ENCODE measurements around the gene MICAL3.

The MICAL3 gene

GRCh38 chr22:17862646-17863181 lies 161.6 kb downstream of the MICAL3 start:
- DNase-seq (ENCODE audit: low read depth, low spot score): no peak
- Histone ChIP-seq H3K27me3 (ENCODE audit: control insufficient read depth, insufficient read depth, low read length) (no peaks in the 10 kb centered on the region), H3K4me3 (ENCODE audit: low read length) (no peak overlapping the region), H3K4me1 (ENCODE audit: control insufficient read depth, insufficient read depth, low read length) (no peaks in the 10 kb centered on the region; the same call in 1 of the 2 replicates), H3K36me3 (ENCODE audit: control insufficient read depth, insufficient read depth, low read length) (peaks cover 9% of the 10 kb centered on the region), H3K27ac (ENCODE audit: low read length) (no peak overlapping the region), H3K9me3 (ENCODE audit: control insufficient read depth, insufficient read depth, low read length) (no peaks in the 10 kb centered on the region)
- WGBS (ENCODE audit: insufficient coverage, insufficient read length): no CpG with 5 or more reads among the region's 9 CpGs

DNA sequence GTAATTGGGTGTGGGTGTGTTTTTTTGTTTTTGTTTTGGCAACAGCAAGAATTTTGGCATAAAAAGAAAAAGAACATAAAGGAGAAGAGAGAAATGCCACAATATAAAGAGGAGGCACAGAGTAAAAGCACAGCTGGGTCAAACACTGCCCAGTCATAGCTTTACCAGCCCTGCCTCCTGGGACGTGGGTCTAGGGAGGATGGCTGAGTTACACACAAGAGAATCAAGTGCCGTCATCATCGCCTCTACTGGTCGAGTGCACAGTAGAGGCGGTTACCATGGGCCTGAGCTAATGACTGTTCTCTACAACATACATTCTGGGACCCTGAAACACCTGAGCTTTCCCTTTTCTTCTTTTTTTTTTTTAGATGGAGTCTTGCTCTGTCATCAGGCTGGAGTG lies 162.5 kb downstream of the MICAL3 start:
- Histone ChIP-seq H3K27me3 (ENCODE audit: control insufficient read depth, insufficient read depth, low read length) (no peaks in the 10 kb centered on the region), H3K36me3 (ENCODE audit: control insufficient read depth, insufficient read depth, low read length) (peaks cover 9% of the 10 kb centered on the region), H3K4me1 (ENCODE audit: control insufficient read depth, insufficient read depth, low read length) (no peaks in the 10 kb centered on the region; the same call in 1 of the 2 replicates), H3K27ac (ENCODE audit: low read length) (no peak overlapping the region), H3K4me3 (ENCODE audit: low read length) (no peak overlapping the region), H3K9me3 (ENCODE audit: control insufficient read depth, insufficient read depth, low read length) (no peaks in the 10 kb centered on the region)
- DNase-seq (ENCODE audit: low read depth, low spot score): no peak
- WGBS (ENCODE audit: insufficient coverage, insufficient read length): no CpG with 5 or more reads among the region's 5 CpGs

- no CpG with 5 or more reads among the region's 23 CpGs for WGBS (ENCODE audit: insufficient coverage, insufficient read length)
- Histone ChIP-seq H3K4me1 (ENCODE audit: control insufficient read depth, insufficient read depth, low read length) (no peaks in the 10 kb centered on the region; the same call in 1 of the 2 replicates), H3K9me3 (ENCODE audit: control insufficient read depth, insufficient read depth, low read length) (no peaks in the 10 kb centered on the region), H3K27me3 (ENCODE audit: control insufficient read depth, insufficient read depth, low read length) (no peaks in the 10 kb centered on the region), H3K36me3 (ENCODE audit: control insufficient read depth, insufficient read depth, low read length) (peaks cover 7% of the 10 kb centered on the region), H3K27ac (ENCODE audit: low read length) (no peak overlapping the region), H3K4me3 (ENCODE audit: low read length) (no peak overlapping the region)
- no peak for DNase-seq (ENCODE audit: low read depth, low spot score)
These were observed 164.0 kb downstream of the MICAL3 start for GRCh38 chr22:17860220-17860965.

- Histone ChIP-seq H3K9me3 (ENCODE audit: control insufficient read depth, insufficient read depth, low read length) (no peaks in the 10 kb centered on the region), H3K4me1 (ENCODE audit: control insufficient read depth, insufficient read depth, low read length) (no peaks in the 10 kb centered on the region), H3K4me3 (ENCODE audit: low read length) (no peak overlapping the region), H3K27me3 (ENCODE audit: control insufficient read depth, insufficient read depth, low read length) (no peaks in the 10 kb centered on the region), H3K36me3 (ENCODE audit: control insufficient read depth, insufficient read depth, low read length) (0 out of 2 replicates have a peak, but pooled peaks cover 2% of the 10 kb centered on the region), H3K27ac (ENCODE audit: low read length) (no peak overlapping the region)
- no peak for DNase-seq (ENCODE audit: low read depth, low spot score)
- WGBS (ENCODE audit: insufficient coverage, insufficient read length): no CpG with 5 or more reads among the region's 11 CpGs
These were observed 166.3 kb downstream of the MICAL3 start for GRCh38 chr22:17858033-17858432.

DNA sequence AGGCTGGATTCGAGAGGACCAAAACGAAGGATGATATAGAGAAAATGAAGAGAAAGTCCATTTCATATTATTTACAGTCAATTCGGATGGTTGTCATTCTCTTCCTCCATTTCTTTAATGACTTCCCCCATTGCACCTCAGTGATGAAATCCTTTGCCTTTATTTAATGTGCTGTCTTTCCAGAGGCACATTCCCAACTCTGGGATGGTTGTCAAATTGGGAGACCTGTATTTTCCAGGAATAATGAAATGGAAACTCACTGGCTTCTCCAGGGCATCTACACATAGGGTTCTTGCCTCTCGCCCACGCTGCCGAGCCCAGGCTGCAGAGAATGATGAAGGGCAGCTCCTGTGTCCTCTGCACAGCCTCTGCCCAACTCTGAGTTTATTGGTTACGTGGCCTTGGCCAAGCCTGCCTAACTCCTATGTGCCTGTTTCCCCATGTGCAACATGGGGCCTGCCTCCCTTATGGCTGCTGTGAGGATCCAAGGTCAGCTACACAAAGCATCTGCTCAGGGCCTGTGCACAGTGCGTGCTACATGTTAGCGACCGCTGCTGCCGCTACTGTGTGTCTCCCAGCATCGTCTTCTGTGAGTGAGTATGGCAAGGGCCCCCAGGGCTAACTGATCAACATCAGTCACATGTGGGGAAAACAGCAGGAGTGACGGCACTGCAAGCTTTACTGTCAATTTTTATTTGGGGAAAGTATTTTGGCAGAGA lies 168.6 kb downstream of the MICAL3 start:
- Histone ChIP-seq H3K27me3 (ENCODE audit: control insufficient read depth, insufficient read depth, low read length) (no peaks in the 10 kb centered on the region), H3K4me3 (ENCODE audit: low read length) (no peak overlapping the region), H3K4me1 (ENCODE audit: control insufficient read depth, insufficient read depth, low read length) (no peaks in the 10 kb centered on the region), H3K9me3 (ENCODE audit: control insufficient read depth, insufficient read depth, low read length) (no peaks in the 10 kb centered on the region), H3K36me3 (ENCODE audit: control insufficient read depth, insufficient read depth, low read length) (0 out of 2 replicates have a peak, but pooled peaks cover 2% of the 10 kb centered on the region), H3K27ac (ENCODE audit: low read length) (no peak overlapping the region)
- WGBS (ENCODE audit: insufficient coverage, insufficient read length): no CpG with 5 or more reads among the region's 13 CpGs
- no peak for DNase-seq (ENCODE audit: low read depth, low spot score)

- WGBS (ENCODE audit: insufficient coverage, insufficient read length): no CpG with 5 or more reads among the region's 6 CpGs
These were observed 171.3 kb downstream of the MICAL3 start for GRCh38 chr22:17853073-17853472.

GRCh38 chr22:17851759-17852158 lies 172.6 kb downstream of the MICAL3 start:
- Histone ChIP-seq H3K27ac (ENCODE audit: low read length) (no peak overlapping the region), H3K36me3 (ENCODE audit: control insufficient read depth, insufficient read depth, low read length) (0 out of 2 replicates have a peak, but pooled peaks cover 2% of the 10 kb centered on the region), H3K27me3 (ENCODE audit: control insufficient read depth, insufficient read depth, low read length) (no peaks in the 10 kb centered on the region), H3K9me3 (ENCODE audit: control insufficient read depth, insufficient read depth, low read length) (no peaks in the 10 kb centered on the region), H3K4me3 (ENCODE audit: low read length) (no peak overlapping the region), H3K4me1 (ENCODE audit: control insufficient read depth, insufficient read depth, low read length) (no peaks in the 10 kb centered on the region)
- no peak for DNase-seq (ENCODE audit: low read depth, low spot score)
- WGBS (ENCODE audit: insufficient coverage, insufficient read length): no CpG with 5 or more reads among the region's 14 CpGs

More at GRCh38 chr22:17853073-17853472, 171.3 kb downstream of the MICAL3 start:
- no peaks in the 10 kb centered on the region for H3K9me3 ChIP-seq (ENCODE audit: control insufficient read depth, insufficient read depth, low read length)
- 0 out of 2 replicates have a peak, but pooled peaks cover 2% of the 10 kb centered on the region for H3K36me3 ChIP-seq (ENCODE audit: control insufficient read depth, insufficient read depth, low read length)
- no peaks in the 10 kb centered on the region for H3K4me1 ChIP-seq (ENCODE audit: control insufficient read depth, insufficient read depth, low read length)
- H3K27ac ChIP-seq (ENCODE audit: low read length): no peak overlapping the region
- no peak for DNase-seq (ENCODE audit: low read depth, low spot score)
- H3K4me3 ChIP-seq (ENCODE audit: low read length): no peak overlapping the region
- H3K27me3 ChIP-seq (ENCODE audit: control insufficient read depth, insufficient read depth, low read length): no peaks in the 10 kb centered on the region

GRCh38 chr22:17847360-17848078 lies 176.8 kb downstream of the MICAL3 start:
- H3K4me1 ChIP-seq (ENCODE audit: control insufficient read depth, insufficient read depth, low read length): no peaks in the 10 kb centered on the region; the same call in 1 of the 2 replicates
- H3K27ac ChIP-seq (ENCODE audit: low read length): no peak overlapping the region
- H3K36me3 ChIP-seq (ENCODE audit: control insufficient read depth, insufficient read depth, low read length): no peaks in the 10 kb centered on the region
- H3K9me3 ChIP-seq (ENCODE audit: control insufficient read depth, insufficient read depth, low read length): no peaks in the 10 kb centered on the region
- H3K4me3 ChIP-seq (ENCODE audit: low read length): no peak overlapping the region
- no peak for DNase-seq (ENCODE audit: low read depth, low spot score)
- H3K27me3 ChIP-seq (ENCODE audit: control insufficient read depth, insufficient read depth, low read length): no peaks in the 10 kb centered on the region
- no CpG with 5 or more reads among the region's 18 CpGs for WGBS (ENCODE audit: insufficient coverage, insufficient read length)

DNA sequence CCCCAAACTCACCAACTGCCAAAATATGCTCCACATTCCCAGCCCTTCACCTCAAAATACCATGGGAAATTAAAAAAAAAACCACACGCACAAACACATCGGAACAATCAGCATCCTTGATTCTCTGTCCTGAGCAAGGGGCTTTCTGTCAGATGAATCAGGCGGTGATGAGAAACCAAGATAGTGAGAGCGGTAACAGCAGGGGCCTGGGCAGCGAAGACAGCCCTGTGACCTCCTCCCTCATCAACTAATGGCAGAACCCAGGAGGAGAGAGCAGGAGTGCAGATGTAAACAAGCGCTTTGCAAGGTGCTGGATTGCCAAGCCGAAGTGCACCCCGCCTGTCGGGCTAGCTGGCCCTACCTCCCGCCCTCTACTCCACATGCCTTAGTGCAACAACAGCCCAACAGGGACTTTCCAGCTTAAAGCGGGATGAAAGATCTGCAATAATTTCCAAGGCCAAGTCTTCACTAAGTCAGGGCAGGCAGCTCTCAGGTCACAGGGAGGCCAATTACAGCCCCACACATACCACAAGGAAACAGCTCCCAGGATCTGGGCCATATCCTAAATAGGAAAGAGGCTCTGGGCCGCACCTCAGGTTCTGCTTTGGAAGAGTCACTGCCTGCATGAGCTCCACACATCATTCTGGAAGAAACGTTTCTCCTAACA lies 177.9 kb downstream of the MICAL3 start:
- Histone ChIP-seq H3K4me1 (ENCODE audit: control insufficient read depth, insufficient read depth, low read length) (no peaks in the 10 kb centered on the region; the same call in 1 of the 2 replicates), H3K4me3 (ENCODE audit: low read length) (no peak overlapping the region), H3K27ac (ENCODE audit: low read length) (no peak overlapping the region), H3K27me3 (ENCODE audit: control insufficient read depth, insufficient read depth, low read length) (no peaks in the 10 kb centered on the region), H3K9me3 (ENCODE audit: control insufficient read depth, insufficient read depth, low read length) (no peaks in the 10 kb centered on the region), H3K36me3 (ENCODE audit: control insufficient read depth, insufficient read depth, low read length) (0 out of 2 replicates have a peak, but pooled peaks cover 3% of the 10 kb centered on the region)
- no CpG with 5 or more reads among the region's 13 CpGs for WGBS (ENCODE audit: insufficient coverage, insufficient read length)
- DNase-seq (ENCODE audit: low read depth, low spot score): no peak

All from iPS DF 6.9 (cell line).